SIG-M5 treated with dmso at 0.1 percent for 504 hours (cell line): Measurements from ENCODE around the gene WFDC2.
"Not testable (repeated sequence)": the region's sequence is repeated elsewhere in the genome, so short reads cannot be mapped to it uniquely, and the experiment has no call there.

Source experiments
- DNase-seq: peaks from one replicate; lab custom pipeline; 2025; ENCODE audit not compliant: unreplicated experiment; lab: John Stamatoyannopoulos, UW

The WFDC2 gene

GRCh38 chr20:45450097-45450818 lies 19.3 kb upstream of the WFDC2 start:
- DNase-seq = peak; percentile 96

GRCh38 chr20:45452238-45452637 lies 17.3 kb upstream of the WFDC2 start:
- DNase-seq = no peak

- peak; percentile 63 for DNase-seq
Observed at GRCh38 chr20:45452772-45453691, 16.5 kb upstream of the WFDC2 start.

GRCh38 chr20:45456632-45457031 lies 12.9 kb upstream of the WFDC2 start:
- peak; percentile 17 for DNase-seq

- peak; percentile 21 for DNase-seq
Observed at GRCh38 chr20:45459606-45460005, 9.9 kb upstream of the WFDC2 start.

GRCh38 chr20:45461225-45461624 lies 8.3 kb upstream of the WFDC2 start:
- no peak for DNase-seq

GRCh38 chr20:45462711-45463509 lies 6.6 kb upstream of the WFDC2 start:
- no peak for DNase-seq

- DNase-seq = no peak
Observed at GRCh38 chr20:45463709-45464108, 5.8 kb upstream of the WFDC2 start.

- DNase-seq = peak; percentile 43
Observed at GRCh38 chr20:45465491-45466266, 3.9 kb upstream of the WFDC2 start.

GRCh38 chr20:45467172-45467571 lies 2.4 kb upstream of the WFDC2 start:
- DNase-seq = no peak

- no peak for DNase-seq
Observed at GRCh38 chr20:45467861-45468260, 1.7 kb upstream of the WFDC2 start.

GRCh38 chr20:45470262-45470931 lies 844 bp downstream of the WFDC2 start:
- DNase-seq = no peak

GRCh38 chr20:45470937-45471336 lies 1.4 kb downstream of the WFDC2 start:
- no peak for DNase-seq

- DNase-seq = not testable (repeated sequence)
Observed at GRCh38 chr20:45472286-45472685, 2.7 kb downstream of the WFDC2 start.

GRCh38 chr20:45477530-45478148 lies 8.1 kb downstream of the WFDC2 start:
- DNase-seq = not testable (repeated sequence)

- no peak for DNase-seq
Observed at GRCh38 chr20:45479822-45480221, 10.3 kb downstream of the WFDC2 start.

GRCh38 chr20:45484676-45485075 lies 15.1 kb downstream of the WFDC2 start:
- DNase-seq = no peak

- DNase-seq = no peak
Observed at GRCh38 chr20:45485388-45485787, 15.8 kb downstream of the WFDC2 start.

- DNase-seq = no peak
Observed at GRCh38 chr20:45487231-45487635, 17.7 kb downstream of the WFDC2 start.
